Astrocyte of the hippocampus (primary cell): ENCODE data around the gene ESRP2.

Experiments used
- DNase-seq: peaks from one replicate; pipeline ENCODE4 v3.0.0; 2011; ENCODE audit warnings: low read depth, low spot score

ESRP2 gene

DNA sequence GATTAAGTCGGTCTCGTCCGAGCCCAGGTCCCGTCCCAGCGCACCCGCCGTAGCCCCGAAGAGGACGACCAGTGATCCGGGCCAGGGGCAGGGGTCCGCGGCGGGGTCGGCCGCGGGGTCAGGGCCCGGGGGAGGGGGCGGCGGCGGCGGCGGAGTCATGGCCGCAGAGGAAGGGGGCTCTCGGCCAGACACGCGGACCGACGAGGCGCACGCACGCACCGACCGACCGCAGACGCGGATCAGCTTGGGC, at the start of gene ESRP2:
ESRP2 (minus strand) TSS at position 241 of the 250 bp plus-strand sequence; CDS start at position 159, 82 bp downstream.
- no peak for DNase-seq

- DNase-seq: no peak
These were observed 49.8 kb upstream of the ESRP2 start for GRCh38 chr16:68285683-68286082.

DNA sequence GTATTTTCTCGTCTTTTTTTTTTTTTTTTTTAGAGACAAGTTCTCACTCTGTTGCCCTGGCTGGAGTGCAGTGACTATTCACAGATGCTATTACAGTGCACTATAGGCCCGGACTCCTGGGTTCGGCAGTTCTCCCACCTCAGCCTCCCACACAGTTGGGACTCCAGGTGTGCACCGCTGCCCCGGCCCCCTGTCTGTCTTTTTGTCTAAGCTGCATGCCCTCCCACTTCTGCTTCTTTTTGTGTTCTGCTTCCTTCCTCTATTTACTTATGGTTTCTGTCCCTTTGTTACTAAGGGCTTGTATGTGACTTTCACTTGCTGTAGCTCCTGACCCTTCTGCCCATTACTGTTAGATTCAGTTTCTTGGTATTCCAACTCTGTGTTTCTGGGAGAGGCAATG, 48.9 kb upstream of the ESRP2 start:
- no peak for DNase-seq

DNA sequence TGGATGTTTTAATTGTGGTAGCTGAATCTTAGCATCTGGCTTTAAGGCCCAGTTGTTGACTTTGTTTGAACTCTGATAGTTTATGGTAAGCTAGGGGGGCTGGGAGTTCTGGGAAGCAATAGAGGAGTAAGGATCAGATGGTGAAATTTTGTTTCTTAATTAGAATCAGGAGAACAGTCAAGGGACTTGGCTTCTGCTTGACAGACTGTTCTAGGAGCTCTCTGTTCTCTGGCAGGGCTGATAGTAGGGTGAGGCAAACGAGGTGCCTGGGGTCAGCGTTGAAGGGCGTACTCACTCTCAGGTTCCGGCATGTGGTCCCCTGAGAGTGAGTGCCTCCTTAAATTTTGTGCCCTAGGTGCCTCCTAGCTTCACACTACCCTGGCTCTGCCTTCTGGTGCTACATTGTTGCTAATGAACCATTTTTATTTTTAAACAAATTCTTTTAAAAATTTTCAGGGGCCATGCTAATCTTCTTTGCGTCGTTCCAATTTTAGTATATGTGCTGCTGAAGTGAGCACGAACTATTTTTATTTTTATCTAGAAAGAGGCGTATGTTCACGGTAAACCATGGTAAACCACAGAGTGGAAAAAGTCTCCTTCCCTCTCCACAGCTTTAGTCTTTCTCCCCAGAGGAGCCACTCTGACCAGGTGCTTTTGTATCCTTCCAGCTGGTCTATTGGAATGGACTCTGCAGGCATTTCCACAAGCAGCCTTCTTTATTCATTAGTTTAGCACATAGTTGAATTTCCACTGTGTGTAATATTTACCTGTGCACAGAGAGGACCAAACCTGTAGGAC, 48.1 kb upstream of the ESRP2 start:
- no peak for DNase-seq

DNA sequence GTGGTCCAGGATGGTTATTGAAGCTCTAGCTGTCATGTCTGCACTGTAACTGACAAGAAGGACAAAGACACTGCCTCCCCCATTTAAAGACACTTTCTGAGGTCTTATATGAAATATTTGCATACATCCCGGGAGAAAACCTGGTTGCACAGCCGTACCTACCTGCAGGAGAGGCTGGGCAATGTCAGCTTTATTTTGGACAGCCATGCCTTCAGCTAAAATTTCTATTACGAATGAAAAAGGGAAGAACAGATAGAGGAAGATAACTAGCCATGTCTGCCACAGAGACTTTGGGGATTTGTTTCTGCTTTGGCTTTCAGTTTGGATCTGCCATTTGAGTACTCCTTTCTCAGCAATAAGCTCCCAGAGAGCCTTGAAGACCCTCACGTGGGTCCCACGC, 47.4 kb upstream of the ESRP2 start:
- no peak for DNase-seq

GRCh38 chr16:68282064-68282452, 46.1 kb upstream of the ESRP2 start:
- DNase-seq: no peak

DNA sequence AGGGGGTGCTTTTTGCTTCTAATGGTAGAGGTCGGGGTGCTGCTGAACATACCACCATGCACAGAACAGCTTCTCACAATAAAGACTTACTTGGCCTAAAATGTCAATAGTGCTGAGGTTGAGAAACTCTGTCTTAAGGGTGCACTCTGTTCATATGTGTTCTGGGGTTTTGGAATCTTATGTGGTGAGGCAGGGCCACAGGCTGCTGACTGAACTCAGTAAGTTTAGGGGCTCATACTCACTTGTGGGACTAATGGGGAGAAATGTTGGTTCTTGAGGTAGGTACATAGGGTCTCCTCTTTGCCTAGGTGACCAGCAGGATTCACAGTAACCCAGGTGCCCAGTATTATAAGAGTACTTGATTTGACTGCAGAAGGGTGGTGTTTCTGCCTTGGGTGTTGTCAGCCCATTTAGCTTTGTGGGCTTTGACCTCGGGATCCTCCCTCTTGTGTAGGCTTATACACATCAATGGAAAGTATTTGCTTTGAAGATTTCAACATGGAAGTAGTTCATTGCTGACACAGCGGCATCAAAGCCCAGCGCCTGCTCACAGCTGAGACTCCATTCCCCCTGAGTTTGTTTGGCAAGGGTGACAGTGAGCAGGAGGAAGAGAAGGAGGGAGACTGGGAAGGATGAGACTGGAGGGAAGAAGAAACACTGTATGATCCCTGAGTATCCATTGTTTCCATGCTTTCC, 45.6 kb upstream of the ESRP2 start:
- no peak for DNase-seq

- no peak for DNase-seq
These were observed 44.0 kb upstream of the ESRP2 start for GRCh38 chr16:68279726-68280558.

DNA sequence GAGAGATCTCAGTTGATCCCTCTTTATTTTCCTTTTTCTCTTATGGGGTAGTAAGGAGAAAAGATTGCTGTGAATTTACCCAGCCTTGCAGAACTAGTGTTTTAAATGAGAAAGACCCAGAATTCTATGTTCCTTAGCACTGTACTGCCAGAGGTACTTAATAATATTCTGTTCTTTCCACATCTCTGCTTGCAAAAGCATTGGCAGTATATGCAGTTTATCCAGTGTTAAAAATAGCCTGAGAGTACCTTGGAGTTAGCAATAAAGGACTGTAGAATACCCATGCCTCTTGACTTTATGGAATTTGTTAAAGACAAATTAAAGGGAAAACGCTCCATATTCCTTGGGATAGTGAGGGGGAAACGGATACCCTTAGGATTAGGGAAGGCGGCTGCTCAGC, 40.3 kb upstream of the ESRP2 start:
- no peak for DNase-seq

DNA sequence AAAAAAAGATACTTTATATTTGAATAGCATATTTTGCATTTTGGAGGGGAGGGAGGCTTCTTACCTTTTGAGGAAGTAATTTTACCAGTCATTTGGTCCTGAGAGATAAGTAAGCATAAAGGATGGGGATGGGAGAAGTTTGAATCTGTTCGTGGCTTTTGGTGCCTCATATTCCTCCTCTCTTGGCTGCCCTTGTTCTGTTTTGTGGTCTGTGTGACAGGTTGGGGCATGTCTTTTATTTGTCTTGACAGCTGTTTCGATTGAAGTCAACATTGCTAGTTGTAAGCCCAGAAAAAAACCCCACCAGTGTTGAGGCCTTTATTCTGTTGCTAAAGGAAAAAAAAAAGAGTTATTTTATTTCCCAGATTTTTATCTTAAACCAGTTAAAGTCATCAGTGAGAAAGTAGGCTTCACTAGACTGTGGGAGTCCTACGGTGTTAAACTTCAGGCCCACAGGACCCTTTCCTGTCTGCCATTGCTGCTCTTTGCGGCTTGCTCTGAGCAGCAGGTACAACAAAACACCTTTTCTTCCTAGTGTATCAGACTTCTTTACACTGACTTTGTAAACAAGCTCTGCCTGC, 39.8 kb upstream of the ESRP2 start:
- no peak for DNase-seq

- no peak for DNase-seq
These were observed 38.5 kb upstream of the ESRP2 start for GRCh38 chr16:68274441-68274840.

GRCh38 chr16:68273896-68274295, 38.0 kb upstream of the ESRP2 start:
- DNase-seq: no peak

GRCh38 chr16:68273459-68273858, 37.5 kb upstream of the ESRP2 start:
- no peak for DNase-seq

- no peak for DNase-seq
These were observed 36.7 kb upstream of the ESRP2 start for GRCh38 chr16:68272507-68273209.

DNA sequence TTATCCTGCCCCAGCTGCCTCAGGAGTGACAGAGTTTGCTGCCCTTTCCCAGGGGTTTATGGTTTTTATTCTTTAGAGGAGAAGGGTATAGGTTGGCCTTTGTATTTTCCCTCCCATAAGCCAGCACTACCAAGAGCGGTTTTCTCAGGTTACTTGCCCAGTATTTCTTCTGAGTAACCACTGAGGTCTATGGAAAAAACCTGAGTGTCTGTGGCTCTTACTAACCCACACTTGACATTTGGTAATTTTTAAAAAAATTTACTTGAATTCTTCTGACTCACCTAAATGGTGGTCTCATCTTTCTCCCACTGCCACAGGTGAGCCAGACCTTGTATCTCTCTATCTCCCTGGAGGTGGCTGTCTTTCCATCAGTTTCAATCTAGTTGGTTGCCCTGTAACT, 34.4 kb upstream of the ESRP2 start:
- no peak for DNase-seq

DNA sequence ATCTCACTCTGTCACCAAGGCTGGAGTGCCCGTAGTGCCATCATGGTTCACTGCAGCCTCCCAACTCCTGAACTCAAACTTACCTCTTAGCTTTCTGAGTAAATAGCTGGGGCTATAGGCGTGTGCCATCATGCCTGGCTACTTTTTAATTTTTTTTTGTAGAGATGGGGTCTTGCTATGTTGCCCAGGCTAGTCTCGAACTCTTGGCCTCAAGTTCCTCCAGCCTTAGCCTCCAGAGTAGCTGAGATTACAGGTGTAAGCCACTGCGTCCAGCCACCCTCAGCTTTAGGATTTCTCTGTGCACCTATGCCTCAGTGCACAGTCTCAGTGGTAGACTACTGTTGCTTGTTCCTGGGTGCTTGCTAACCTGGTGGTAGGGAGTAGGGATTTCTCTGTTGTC, 33.9 kb upstream of the ESRP2 start:
- DNase-seq: no peak

DNA sequence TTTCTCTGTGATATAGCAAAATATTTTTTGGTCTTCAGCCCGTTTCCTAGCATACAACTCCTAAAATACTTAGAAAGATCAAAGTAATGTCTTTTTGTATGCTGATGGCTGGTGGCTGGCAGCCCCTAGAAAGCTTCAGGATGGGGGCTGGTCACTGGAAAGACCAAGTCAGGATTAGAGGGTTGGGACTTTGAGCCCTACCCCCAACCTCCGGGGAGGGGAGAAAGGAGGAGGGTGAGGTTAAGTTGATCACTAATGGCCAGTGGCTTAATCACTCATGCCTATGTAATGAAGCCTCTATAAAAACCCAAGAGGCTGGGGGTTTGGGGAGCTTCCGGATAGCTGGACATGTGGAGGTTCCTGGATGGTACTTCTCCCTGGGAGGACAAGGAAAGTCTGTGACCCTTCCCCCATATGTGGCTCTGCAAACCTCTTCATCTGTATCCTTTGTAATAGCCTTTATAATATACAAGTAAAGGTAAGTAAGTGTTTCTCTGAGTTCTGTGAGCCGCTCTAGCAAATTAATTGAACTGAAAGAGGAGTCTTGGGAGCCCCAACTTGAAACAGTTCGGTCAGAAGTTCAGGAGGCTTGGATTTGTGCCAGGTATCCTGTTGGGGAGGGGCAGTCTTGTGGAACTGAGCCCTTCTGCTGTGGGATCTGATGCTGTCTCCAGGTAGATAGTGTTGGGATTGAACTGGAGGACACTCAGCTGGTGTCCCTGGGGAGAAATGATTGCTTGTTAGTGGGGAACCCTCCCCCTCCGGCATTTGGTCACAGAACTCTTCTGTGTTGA, 31.9 kb upstream of the ESRP2 start:
- peak; percentile 40 for DNase-seq

DNA sequence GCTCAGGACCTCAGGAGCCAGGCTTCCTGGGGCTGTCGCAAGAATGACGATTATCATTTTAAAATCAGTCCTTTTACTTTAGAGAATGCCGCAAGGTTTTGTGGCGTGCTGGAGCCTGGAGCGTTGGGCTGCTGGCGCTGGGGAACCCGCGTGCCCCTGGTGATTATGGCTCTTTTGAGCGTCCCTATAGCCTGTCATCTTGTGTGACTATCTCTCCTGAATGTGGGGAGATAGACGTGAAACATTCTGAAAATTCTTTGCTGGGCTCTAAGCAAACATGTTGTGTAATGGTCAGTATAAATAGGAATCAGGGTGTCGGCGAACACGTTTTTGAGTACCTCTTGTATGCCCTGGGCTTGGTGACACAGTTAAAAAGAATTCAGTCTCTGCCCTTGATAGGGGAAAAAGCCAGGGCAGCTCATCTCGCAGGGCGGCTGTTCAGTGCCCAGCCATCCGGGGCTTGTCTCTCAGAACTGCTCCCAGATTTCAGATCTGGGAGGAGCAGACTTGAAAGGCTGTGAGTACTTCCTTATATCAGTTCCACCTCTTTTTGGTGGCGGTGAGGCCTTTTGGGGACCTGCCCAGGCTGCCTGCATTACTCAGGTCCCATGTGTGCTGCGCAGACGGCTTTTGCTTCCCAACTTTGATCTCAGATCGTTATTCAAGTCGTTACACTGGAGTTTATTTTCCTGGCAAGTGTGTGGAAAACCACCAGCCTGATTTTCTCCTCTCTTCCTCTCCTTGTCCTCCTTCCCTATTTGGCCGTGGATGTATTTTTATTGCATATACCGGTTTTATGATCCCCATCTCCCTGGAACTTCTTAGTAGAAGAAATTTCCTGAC, 29.4 kb upstream of the ESRP2 start:
- peak; percentile 78 for DNase-seq

- DNase-seq: peak; percentile 91
These were observed 28.5 kb upstream of the ESRP2 start, which contains the start of gene SLC7A6 for GRCh38 chr16:68264128-68265077. SLC7A6 (plus strand) TSS chr16:68264526; CDS start chr16:68274727, 10,201 bp downstream.
